ENCODE data around the gene FBXL7.

GRCh38 chr5:15889001-15889400 lies 389.0 kb downstream of the FBXL7 start:
- TF ChIP-seq CTCF (IDR thresholded peaks at IDR 0.05) (no peak), EZH2 (IDR thresholded peaks at IDR 0.05; ENCODE audit: borderline replicate concordance, insufficient read depth, low read depth, low read length, poor library complexity, severe bottlenecking) (no peak)

Measured in B cell (primary cell).